WERI-Rb-1 (cell line): Measurements from ENCODE around the gene BICDL2.
"Not testable (repeated sequence)": the region's sequence is repeated elsewhere in the genome, so short reads cannot be mapped to it uniquely, and the experiment has no call there.

Source experiments
- DNase-seq: peaks from one replicate; pipeline ENCODE4 v3.0.0-alpha.2; 2020
- H3K27ac ChIP-seq: fragments of 250-450 bp; sonication (Bioruptor Pico); 2 replicates; pipeline ENCODE4 v1.5.1; 2020; ENCODE audit warnings: mild to moderate bottlenecking, moderate library complexity
- H3K27me3 ChIP-seq: fragments of 250-450 bp; sonication (Bioruptor Pico); 2 replicates; pipeline ENCODE4 v1.5.1; 2021; ENCODE audit warnings: mild to moderate bottlenecking, low read depth, moderate library complexity; ENCODE audit not compliant: insufficient read depth, severe bottlenecking
- H3K36me3 ChIP-seq: fragments of 250-450 bp; sonication (Bioruptor Pico); 2 replicates; pipeline ENCODE4 v1.5.1; 2020; ENCODE audit warnings: mild to moderate bottlenecking, moderate library complexity
- H3K4me3 ChIP-seq: 2 replicates; pipeline ENCODE4 v1.5.1; 2011; ENCODE audit warnings: low read depth, mild to moderate bottlenecking, control low read depth, low read length
- H3K9me3 ChIP-seq: fragments of 250-450 bp; sonication (Bioruptor Pico); 2 replicates; pipeline ENCODE4 v1.5.1; 2021; ENCODE audit warnings: mild to moderate bottlenecking, moderate library complexity; ENCODE audit not compliant: severe bottlenecking
- CTCF ChIP-seq: IDR thresholded peaks from 2 replicates; pipeline ENCODE4 v1.5.1; 2011; ENCODE audit warnings: low read depth, mild to moderate bottlenecking, control low read depth, inconsistent platforms, low read length

BICDL2 gene

GRCh38 chr16:3080024-3080423 is 43.3 kb upstream of the BICDL2 start:
- TF ChIP-seq CTCF = no peak
- H3K4me3 ChIP-seq = no peak overlapping the region
- H3K9me3 ChIP-seq = no peaks in the 10 kb centered on the region
- DNase-seq = no peak
- no peaks in the 10 kb centered on the region for H3K27me3 ChIP-seq
- no peak overlapping the region for H3K27ac ChIP-seq
- H3K36me3 ChIP-seq = no peaks in the 10 kb centered on the region

- no peak for TF ChIP-seq CTCF
- no peaks in the 10 kb centered on the region for H3K36me3 ChIP-seq
- H3K27me3 ChIP-seq = no peaks in the 10 kb centered on the region
- DNase-seq = no peak
- no peak overlapping the region for H3K27ac ChIP-seq
- no peak overlapping the region for H3K4me3 ChIP-seq
- H3K9me3 ChIP-seq = no peaks in the 10 kb centered on the region
Measured at GRCh38 chr16:3076577-3076976, 39.8 kb upstream of the BICDL2 start.

- not testable (repeated sequence) for DNase-seq, H3K27me3 ChIP-seq, H3K9me3 ChIP-seq, H3K36me3 ChIP-seq, H3K4me3 ChIP-seq, H3K27ac ChIP-seq
Measured at GRCh38 chr16:3075946-3076345, 39.2 kb upstream of the BICDL2 start.

GRCh38 chr16:3075523-3075915 is 38.8 kb upstream of the BICDL2 start:
- Histone ChIP-seq H3K9me3 (no peaks in the 10 kb centered on the region), H3K27me3 (no peaks in the 10 kb centered on the region), H3K4me3 (no peak overlapping the region), H3K36me3 (no peaks in the 10 kb centered on the region), H3K27ac (no peak overlapping the region)
- no peak for DNase-seq
- no peak for TF ChIP-seq CTCF

GRCh38 chr16:3074860-3075522 is 38.2 kb upstream of the BICDL2 start:
- DNase-seq = no peak
- H3K27me3 ChIP-seq = no peaks in the 10 kb centered on the region
- TF ChIP-seq CTCF = no peak
- no peaks in the 10 kb centered on the region for H3K36me3 ChIP-seq
- H3K27ac ChIP-seq = no peak overlapping the region
- H3K9me3 ChIP-seq = no peaks in the 10 kb centered on the region
- H3K4me3 ChIP-seq = no peak overlapping the region

- Histone ChIP-seq H3K27ac (no peak overlapping the region), H3K36me3 (no peaks in the 10 kb centered on the region), H3K9me3 (no peaks in the 10 kb centered on the region), H3K27me3 (no peaks in the 10 kb centered on the region), H3K4me3 (no peak overlapping the region)
- no peak for DNase-seq
- TF ChIP-seq CTCF = no peak
Measured at GRCh38 chr16:3073448-3073847, 36.7 kb upstream of the BICDL2 start.
